Measurements from ENCODE around the gene RNF220. TPM values are rescaled to one million over a fixed set of nuclear protein-coding genes. Genes with fewer than 3 reads are reported as not detected.

Gene RNF220
- total RNA-seq, 1 donor from 2014 or later: 47.1 TPM

GRCh38 chr1:44565259-44565750 is 160.2 kb downstream of the RNF220 start:
- Histone ChIP-seq H2AFZ (ENCODE audit: low read depth, low read length) (no peak overlapping the region), H3K4me1 (ENCODE audit: insufficient read depth, low read length) (no peaks in the 10 kb centered on the region), H4K20me1 (ENCODE audit: insufficient read depth, low read length) (no peaks in the 10 kb centered on the region), H3K4me3 (ENCODE audit: insufficient read depth, low read depth, low read length) (no peak overlapping the region), H3K4me2 (ENCODE audit: low read length) (no peak overlapping the region), H3K9me3 (ENCODE audit: insufficient read depth, low read depth, low read length) (no peaks in the 10 kb centered on the region), H3K27ac (ENCODE audit: low read depth, low read length) (no peak overlapping the region), H3K36me3 (ENCODE audit: insufficient read depth, low read length) (no peaks in the 10 kb centered on the region), H3K79me2 (ENCODE audit: insufficient read depth, low read length) (no peaks in the 10 kb centered on the region), H3K27me3 (ENCODE audit: insufficient read depth, low read length) (peaks cover 24% of the 10 kb centered on the region), H3K9ac (ENCODE audit: low read length) (no peak overlapping the region)
- Mint-ChIP-seq H3K27me3 (ENCODE audit: low read depth, unreplicated experiment) (peaks cover 55% of the 10 kb centered on the region), H3K9me3 (ENCODE audit: unreplicated experiment) (peaks cover 4% of the 10 kb centered on the region), H3K36me3 (ENCODE audit: low read depth, unreplicated experiment) (peaks cover 6% of the 10 kb centered on the region), H3K4me1 (ENCODE audit: low read depth, unreplicated experiment) (peaks cover 4% of the 10 kb centered on the region), H3K27ac (ENCODE audit: unreplicated experiment) (no peak overlapping the region), H3K4me3 (ENCODE audit: unreplicated experiment) (no peak overlapping the region)
- FAIRE-seq: no peak
- TF ChIP-seq CTCF (IDR thresholded peaks at IDR 0.05; ENCODE audit: insufficient read depth, low read depth, low read length): no peak
- TF ChIP-seq EZH2 (IDR thresholded peaks at IDR 0.05; ENCODE audit: insufficient read depth, low read length): no peak
- DNase-seq (ENCODE audit: low read depth): no peak

- H3K4me2 ChIP-seq (ENCODE audit: low read length): no peak overlapping the region
- peaks cover 28% of the 10 kb centered on the region for H3K27me3 ChIP-seq (ENCODE audit: insufficient read depth, low read length)
- no peak overlapping the region for H3K4me3 ChIP-seq (ENCODE audit: insufficient read depth, low read depth, low read length)
- Mint-ChIP-seq H3K4me1 (ENCODE audit: low read depth, unreplicated experiment) (peaks cover 4% of the 10 kb centered on the region), H3K27me3 (ENCODE audit: low read depth, unreplicated experiment) (peaks cover 54% of the 10 kb centered on the region), H3K4me3 (ENCODE audit: unreplicated experiment) (no peak overlapping the region), H3K9me3 (ENCODE audit: unreplicated experiment) (peaks cover 4% of the 10 kb centered on the region), H3K27ac (ENCODE audit: unreplicated experiment) (no peak overlapping the region), H3K36me3 (ENCODE audit: low read depth, unreplicated experiment) (peaks cover 6% of the 10 kb centered on the region)
- H2AFZ ChIP-seq (ENCODE audit: low read depth, low read length): no peak overlapping the region
- no peaks in the 10 kb centered on the region for H3K9me3 ChIP-seq (ENCODE audit: insufficient read depth, low read depth, low read length)
- no peaks in the 10 kb centered on the region for H3K4me1 ChIP-seq (ENCODE audit: insufficient read depth, low read length)
- no peak overlapping the region for H3K27ac ChIP-seq (ENCODE audit: low read depth, low read length)
- FAIRE-seq (no peak), DNase-seq (ENCODE audit: low read depth) (no peak)
- H3K36me3 ChIP-seq (ENCODE audit: insufficient read depth, low read length): no peaks in the 10 kb centered on the region
- H4K20me1 ChIP-seq (ENCODE audit: insufficient read depth, low read length): no peaks in the 10 kb centered on the region
- H3K9ac ChIP-seq (ENCODE audit: low read length): no peak overlapping the region
- TF ChIP-seq EZH2 (IDR thresholded peaks at IDR 0.05; ENCODE audit: insufficient read depth, low read length) (no peak), CTCF (IDR thresholded peaks at IDR 0.05; ENCODE audit: insufficient read depth, low read depth, low read length) (no peak)
- H3K79me2 ChIP-seq (ENCODE audit: insufficient read depth, low read length): no peaks in the 10 kb centered on the region
These were observed 160.8 kb downstream of the RNF220 start for GRCh38 chr1:44565833-44566232.

GRCh38 chr1:44566281-44567046 is 161.4 kb downstream of the RNF220 start:
- H3K27me3 ChIP-seq (ENCODE audit: insufficient read depth, low read length): peaks cover 30% of the 10 kb centered on the region
- H3K4me3 Mint-ChIP-seq (ENCODE audit: unreplicated experiment): no peak overlapping the region
- no peaks in the 10 kb centered on the region for H3K9me3 ChIP-seq (ENCODE audit: insufficient read depth, low read depth, low read length)
- peaks cover 54% of the 10 kb centered on the region for H3K27me3 Mint-ChIP-seq (ENCODE audit: low read depth, unreplicated experiment)
- H3K4me1 ChIP-seq (ENCODE audit: insufficient read depth, low read length): no peaks in the 10 kb centered on the region
- H3K9me3 Mint-ChIP-seq (ENCODE audit: unreplicated experiment): peaks cover 4% of the 10 kb centered on the region
- peaks cover 6% of the 10 kb centered on the region for H3K36me3 Mint-ChIP-seq (ENCODE audit: low read depth, unreplicated experiment)
- no peaks in the 10 kb centered on the region for H3K79me2 ChIP-seq (ENCODE audit: insufficient read depth, low read length)
- no peak overlapping the region for H3K27ac Mint-ChIP-seq (ENCODE audit: unreplicated experiment)
- TF ChIP-seq EZH2 (IDR thresholded peaks at IDR 0.05; ENCODE audit: insufficient read depth, low read length) (no peak), CTCF (IDR thresholded peaks at IDR 0.05; ENCODE audit: insufficient read depth, low read depth, low read length) (no peak)
- H2AFZ ChIP-seq (ENCODE audit: low read depth, low read length): no peak overlapping the region
- H3K4me2 ChIP-seq (ENCODE audit: low read length): no peak overlapping the region
- no peak overlapping the region for H3K27ac ChIP-seq (ENCODE audit: low read depth, low read length)
- H3K9ac ChIP-seq (ENCODE audit: low read length): no peak overlapping the region
- FAIRE-seq (no peak), DNase-seq (ENCODE audit: low read depth) (no peak)
- no peak overlapping the region for H3K4me3 ChIP-seq (ENCODE audit: insufficient read depth, low read depth, low read length)
- no peaks in the 10 kb centered on the region for H3K36me3 ChIP-seq (ENCODE audit: insufficient read depth, low read length)
- no peaks in the 10 kb centered on the region for H4K20me1 ChIP-seq (ENCODE audit: insufficient read depth, low read length)
- H3K4me1 Mint-ChIP-seq (ENCODE audit: low read depth, unreplicated experiment): peaks cover 4% of the 10 kb centered on the region

Data from astrocyte (in vitro differentiated cells and primary cell).